ENCODE measurements around the gene PCDH9.

Gene PCDH9

GRCh38 chr13:67048084-67048820 lies 181.9 kb downstream of the PCDH9 start:
- H3K27me3 ChIP-seq (replicated peaks; ENCODE audit: control insufficient read depth, insufficient read depth, low read length) = no peaks in the 10 kb centered on the region
- no peak overlapping the region for H3K4me3 ChIP-seq (replicated peaks; ENCODE audit: low read depth, low read length)
- TF ChIP-seq, protein P1, sequence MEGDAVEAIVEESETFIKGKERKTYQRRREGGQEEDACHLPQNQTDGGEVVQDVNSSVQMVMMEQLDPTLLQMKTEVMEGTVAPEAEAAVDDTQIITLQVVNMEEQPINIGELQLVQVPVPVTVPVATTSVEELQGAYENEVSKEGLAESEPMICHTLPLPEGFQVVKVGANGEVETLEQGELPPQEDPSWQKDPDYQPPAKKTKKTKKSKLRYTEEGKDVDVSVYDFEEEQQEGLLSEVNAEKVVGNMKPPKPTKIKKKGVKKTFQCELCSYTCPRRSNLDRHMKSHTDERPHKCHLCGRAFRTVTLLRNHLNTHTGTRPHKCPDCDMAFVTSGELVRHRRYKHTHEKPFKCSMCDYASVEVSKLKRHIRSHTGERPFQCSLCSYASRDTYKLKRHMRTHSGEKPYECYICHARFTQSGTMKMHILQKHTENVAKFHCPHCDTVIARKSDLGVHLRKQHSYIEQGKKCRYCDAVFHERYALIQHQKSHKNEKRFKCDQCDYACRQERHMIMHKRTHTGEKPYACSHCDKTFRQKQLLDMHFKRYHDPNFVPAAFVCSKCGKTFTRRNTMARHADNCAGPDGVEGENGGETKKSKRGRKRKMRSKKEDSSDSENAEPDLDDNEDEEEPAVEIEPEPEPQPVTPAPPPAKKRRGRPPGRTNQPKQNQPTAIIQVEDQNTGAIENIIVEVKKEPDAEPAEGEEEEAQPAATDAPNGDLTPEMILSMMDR (IDR thresholded peaks at IDR 0.05; ENCODE audit: insufficient read depth, low read length, poor library complexity, severe bottlenecking) = no peak
- no peaks in the 10 kb centered on the region for H3K36me3 ChIP-seq (ENCODE audit: control insufficient read depth, insufficient read depth, low read length)
- DNase-seq (ENCODE audit: extremely low read depth, insufficient read length) = no peak

DNA sequence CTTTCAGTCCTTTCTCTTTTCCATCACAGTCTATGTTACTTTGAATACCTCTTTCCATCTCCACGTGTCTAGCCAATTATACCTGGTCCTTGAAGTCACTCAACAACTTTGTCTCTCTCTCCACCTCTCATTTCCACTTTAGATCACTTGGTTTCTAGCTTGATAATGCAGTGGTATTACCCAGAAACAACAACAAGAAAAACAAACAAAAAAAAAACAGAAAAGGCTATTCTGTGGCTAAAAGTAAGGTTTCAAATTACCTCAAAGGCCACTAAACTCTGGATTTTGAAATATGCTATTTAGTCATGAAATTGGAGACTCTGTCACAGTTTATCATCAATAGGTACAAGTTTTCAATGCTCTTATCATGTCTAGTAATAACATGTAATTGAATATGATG lies 184.8 kb downstream of the PCDH9 start:
- Histone ChIP-seq H3K36me3 (ENCODE audit: control insufficient read depth, insufficient read depth, low read length) (no peaks in the 10 kb centered on the region), H3K4me3 (replicated peaks; ENCODE audit: low read depth, low read length) (no peak overlapping the region), H3K27me3 (replicated peaks; ENCODE audit: control insufficient read depth, insufficient read depth, low read length) (no peaks in the 10 kb centered on the region)
- TF ChIP-seq, protein P1 (IDR thresholded peaks at IDR 0.05; ENCODE audit: insufficient read depth, low read length, poor library complexity, severe bottlenecking) = no peak
- DNase-seq (ENCODE audit: extremely low read depth, insufficient read length) = no peak

DNA sequence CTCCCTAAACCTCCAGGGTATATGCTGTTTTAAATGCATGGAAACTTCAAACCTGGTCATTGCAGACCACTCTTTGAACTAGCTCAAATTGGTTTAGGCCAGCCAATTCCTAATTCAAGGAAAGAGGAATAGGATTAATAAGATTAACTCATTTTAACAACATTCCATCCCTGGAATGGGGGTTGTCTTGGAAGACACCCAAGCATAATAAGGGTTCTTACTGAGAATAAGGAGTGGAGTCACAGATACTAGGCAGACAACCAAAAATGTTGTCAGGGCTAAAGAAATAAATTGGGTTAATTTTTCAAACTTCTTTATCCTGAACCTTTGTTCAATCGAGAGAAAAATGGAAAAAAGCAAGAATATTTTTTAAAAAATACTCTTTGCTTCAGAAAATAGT lies 186.2 kb downstream of the PCDH9 start:
- H3K4me3 ChIP-seq (replicated peaks; ENCODE audit: low read depth, low read length) = no peak overlapping the region
- H3K36me3 ChIP-seq (ENCODE audit: control insufficient read depth, insufficient read depth, low read length) = no peaks in the 10 kb centered on the region
- TF ChIP-seq, protein P1 (IDR thresholded peaks at IDR 0.05; ENCODE audit: insufficient read depth, low read length, poor library complexity, severe bottlenecking) = no peak
- DNase-seq (ENCODE audit: extremely low read depth, insufficient read length) = no peak
- H3K27me3 ChIP-seq (replicated peaks; ENCODE audit: control insufficient read depth, insufficient read depth, low read length) = no peaks in the 10 kb centered on the region

- no peaks in the 10 kb centered on the region for H3K27me3 ChIP-seq (replicated peaks; ENCODE audit: control insufficient read depth, insufficient read depth, low read length)
- H3K4me3 ChIP-seq (replicated peaks; ENCODE audit: low read depth, low read length) = no peak overlapping the region
- TF ChIP-seq, protein P1 (IDR thresholded peaks at IDR 0.05; ENCODE audit: insufficient read depth, low read length, poor library complexity, severe bottlenecking) = no peak
- no peak for DNase-seq (ENCODE audit: extremely low read depth, insufficient read length)
- H3K36me3 ChIP-seq (ENCODE audit: control insufficient read depth, insufficient read depth, low read length) = no peaks in the 10 kb centered on the region
These were observed 187.6 kb downstream of the PCDH9 start for GRCh38 chr13:67042556-67042955.

DNA sequence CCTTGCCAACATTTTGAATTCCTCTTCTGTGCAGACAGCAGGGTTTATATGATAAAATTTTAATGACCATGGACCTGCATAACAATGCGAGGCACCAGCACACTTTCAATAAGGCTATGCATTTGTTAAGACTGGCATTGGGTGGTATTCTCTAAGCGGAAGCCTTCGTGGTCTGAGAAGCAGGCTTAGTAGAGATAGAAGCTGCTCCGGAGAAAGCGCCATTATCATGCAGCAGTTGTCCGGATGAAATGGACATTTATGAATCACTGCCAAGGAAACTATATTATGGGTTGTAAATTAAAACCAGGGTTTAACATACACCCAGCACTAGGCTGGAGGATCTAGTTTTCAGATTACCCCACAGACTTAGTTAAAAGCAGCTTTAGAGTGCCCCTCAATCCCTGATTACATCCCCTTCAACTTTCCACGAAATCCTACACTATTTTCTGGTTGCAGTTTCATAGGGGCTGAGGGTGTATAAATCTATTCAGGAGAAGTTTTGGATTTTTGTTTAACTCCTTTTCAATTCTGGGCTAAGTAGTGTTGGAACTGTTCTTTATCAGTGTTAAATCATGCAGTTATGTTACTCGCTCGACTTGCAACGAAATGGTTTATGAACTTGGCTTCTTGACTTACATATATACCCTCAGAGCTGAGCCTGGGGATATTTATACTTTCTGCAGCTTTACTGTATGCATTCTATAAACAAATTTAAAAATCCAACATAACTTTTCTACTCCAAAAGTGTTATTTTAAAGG lies 193.3 kb downstream of the PCDH9 start:
- Histone ChIP-seq H3K27me3 (replicated peaks; ENCODE audit: control insufficient read depth, insufficient read depth, low read length) (no peaks in the 10 kb centered on the region), H3K4me3 (replicated peaks; ENCODE audit: low read depth, low read length) (no peak overlapping the region), H3K36me3 (ENCODE audit: control insufficient read depth, insufficient read depth, low read length) (no peaks in the 10 kb centered on the region)
- no peak for DNase-seq (ENCODE audit: extremely low read depth, insufficient read length)
- TF ChIP-seq, protein P1 (IDR thresholded peaks at IDR 0.05; ENCODE audit: insufficient read depth, low read length, poor library complexity, severe bottlenecking) = no peak
